ENCODE results near the gene RBM14.
A peak's percentile ranks its signal among the peaks of the same experiment; 100 is the strongest.
"Not testable (repeated sequence)": the region's sequence is repeated elsewhere in the genome, so short reads cannot be mapped to it uniquely, and the experiment has no call there.

The RBM14 gene

GRCh38 chr11:66600219-66600618, 16.2 kb upstream of the RBM14 start:
- DNase-seq = no peak

- DNase-seq = no peak
These were observed 15.7 kb upstream of the RBM14 start for GRCh38 chr11:66600631-66601233.

GRCh38 chr11:66603072-66603471, 13.4 kb upstream of the RBM14 start:
- no peak for DNase-seq

DNA sequence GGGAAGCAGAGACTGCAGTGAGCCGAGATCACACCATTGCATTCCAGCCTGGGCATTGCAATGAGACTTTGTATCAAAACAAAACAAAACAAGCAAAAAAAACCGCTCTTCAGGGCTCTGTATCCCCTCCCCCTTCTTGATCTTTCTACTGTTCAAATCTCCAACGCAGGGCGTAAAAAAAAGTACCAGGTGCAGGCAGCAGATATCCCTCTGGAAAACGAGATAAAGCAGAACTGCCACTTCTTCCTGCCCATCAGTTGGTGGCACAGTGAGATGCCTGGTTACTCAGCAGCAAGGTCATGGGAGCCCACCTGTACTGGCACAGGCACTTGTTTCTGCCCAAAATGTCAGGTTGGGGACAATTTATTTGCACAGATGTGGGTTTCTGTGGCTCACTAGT, 12.3 kb upstream of the RBM14 start:
- DNase-seq = no peak

- DNase-seq = not testable (repeated sequence)
These were observed 9.8 kb upstream of the RBM14 start for GRCh38 chr11:66606608-66607007.

- DNase-seq = no peak
These were observed 9.2 kb upstream of the RBM14 start for GRCh38 chr11:66607126-66607834.

- DNase-seq = no peak
These were observed 6.5 kb upstream of the RBM14 start for GRCh38 chr11:66609721-66610617.

GRCh38 chr11:66612458-66612857, 4.0 kb upstream of the RBM14 start:
- no peak for DNase-seq

GRCh38 chr11:66614073-66614472, 2.4 kb upstream of the RBM14 start:
- no peak for DNase-seq

GRCh38 chr11:66617155-66617834, 865 bp downstream of the RBM14 start:
- DNase-seq = peak; percentile 30

- peak; percentile 47 for DNase-seq
These were observed 2.7 kb downstream of the RBM14 start for GRCh38 chr11:66619080-66619554.

- no peak for DNase-seq
These were observed 8.0 kb downstream of the RBM14 start for GRCh38 chr11:66624450-66624849.

GRCh38 chr11:66625041-66625751, 8.8 kb downstream of the RBM14 start:
- DNase-seq = no peak

GRCh38 chr11:66625752-66626149, 9.3 kb downstream of the RBM14 start:
- DNase-seq = no peak

DNA sequence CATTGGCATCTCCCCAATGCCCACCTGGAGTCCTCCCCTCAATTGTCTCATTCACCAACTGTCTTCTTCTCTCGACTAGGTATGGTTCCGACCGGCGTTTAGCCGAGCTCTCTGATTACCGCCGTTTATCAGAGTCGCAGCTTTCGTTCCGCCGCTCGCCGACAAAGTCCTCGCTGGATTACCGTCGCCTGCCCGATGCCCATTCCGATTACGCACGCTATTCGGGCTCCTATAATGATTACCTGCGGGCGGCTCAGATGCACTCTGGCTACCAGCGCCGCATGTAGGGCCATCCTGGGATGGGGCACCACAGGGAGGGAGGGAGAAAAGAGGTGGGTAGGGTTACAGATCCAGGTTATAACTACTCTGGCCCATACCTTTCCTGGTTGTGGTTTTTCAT, 10.0 kb downstream of the RBM14 start:
- no peak for DNase-seq

GRCh38 chr11:66626926-66627325, 10.5 kb downstream of the RBM14 start:
- DNase-seq = no peak

DNA sequence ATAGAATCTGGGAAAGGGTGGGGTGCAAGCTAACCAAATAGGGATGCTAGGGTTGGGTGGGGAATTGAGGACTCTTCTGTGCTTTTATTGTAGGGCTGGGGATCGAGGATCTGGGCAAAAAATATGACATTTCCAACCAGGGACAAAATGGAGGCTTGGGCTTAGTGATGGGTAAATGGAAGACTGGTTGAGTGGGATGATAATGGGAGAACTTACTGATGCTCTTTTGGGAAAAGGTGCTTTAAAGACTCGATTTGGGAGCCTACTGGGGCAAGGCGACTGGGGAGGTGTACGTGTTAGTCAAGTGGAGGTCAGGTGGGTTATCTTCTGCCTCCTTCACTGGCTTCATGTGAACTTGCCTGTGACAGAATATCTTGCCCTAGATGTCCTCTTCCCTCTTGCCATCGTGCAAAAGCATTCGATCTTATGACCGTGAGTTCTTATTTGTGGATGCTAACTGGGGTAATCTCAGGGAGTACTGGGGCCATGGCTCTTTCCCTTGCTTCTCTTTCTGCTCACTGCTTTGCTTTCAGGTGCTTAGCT, 11.7 kb downstream of the RBM14 start:
- DNase-seq = no peak

- no peak for DNase-seq
These were observed 12.9 kb downstream of the RBM14 start for GRCh38 chr11:66629356-66629755.

DNA sequence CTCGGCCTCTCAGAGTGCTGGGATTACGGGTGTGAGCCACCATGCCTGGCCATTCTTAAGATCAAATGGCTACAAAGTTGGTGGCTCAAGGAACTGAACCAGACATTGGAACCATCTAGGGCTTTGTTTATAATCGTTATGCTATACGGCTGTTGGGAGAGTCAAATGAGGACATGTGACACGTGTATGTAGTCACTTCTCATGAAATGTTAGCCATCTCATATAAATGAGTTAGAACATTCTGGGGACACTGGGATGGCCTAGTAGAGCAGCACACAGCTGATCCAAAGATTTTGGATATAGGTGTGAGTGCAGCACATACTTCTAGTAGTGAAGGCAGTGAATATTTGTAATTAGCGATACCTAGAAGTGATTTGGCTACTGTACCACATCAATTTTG, 15.5 kb downstream of the RBM14 start:
- DNase-seq = no peak

DNA sequence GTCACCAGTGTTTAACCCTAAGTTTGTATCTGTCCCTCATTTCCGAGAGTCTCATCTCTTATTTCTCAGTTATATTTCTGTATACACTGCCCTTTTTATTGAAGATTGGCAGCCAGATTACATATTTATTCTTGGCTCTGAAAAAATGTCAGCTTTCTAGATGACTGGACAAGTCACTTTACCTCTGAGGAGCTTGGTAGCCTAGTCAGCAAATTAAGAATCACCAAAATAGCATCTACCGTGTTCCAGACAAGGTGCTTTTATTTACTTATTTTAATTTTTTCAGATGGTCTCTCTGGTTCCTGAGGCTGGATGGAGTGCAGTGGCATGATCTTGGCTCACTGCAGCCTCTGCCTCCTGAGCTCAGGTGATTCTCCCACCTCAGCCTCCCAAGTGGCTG, 16.5 kb downstream of the RBM14 start:
- no peak for DNase-seq

- no peak for DNase-seq
These were observed 20.0 kb downstream of the RBM14 start for GRCh38 chr11:66636411-66636810.

DNA sequence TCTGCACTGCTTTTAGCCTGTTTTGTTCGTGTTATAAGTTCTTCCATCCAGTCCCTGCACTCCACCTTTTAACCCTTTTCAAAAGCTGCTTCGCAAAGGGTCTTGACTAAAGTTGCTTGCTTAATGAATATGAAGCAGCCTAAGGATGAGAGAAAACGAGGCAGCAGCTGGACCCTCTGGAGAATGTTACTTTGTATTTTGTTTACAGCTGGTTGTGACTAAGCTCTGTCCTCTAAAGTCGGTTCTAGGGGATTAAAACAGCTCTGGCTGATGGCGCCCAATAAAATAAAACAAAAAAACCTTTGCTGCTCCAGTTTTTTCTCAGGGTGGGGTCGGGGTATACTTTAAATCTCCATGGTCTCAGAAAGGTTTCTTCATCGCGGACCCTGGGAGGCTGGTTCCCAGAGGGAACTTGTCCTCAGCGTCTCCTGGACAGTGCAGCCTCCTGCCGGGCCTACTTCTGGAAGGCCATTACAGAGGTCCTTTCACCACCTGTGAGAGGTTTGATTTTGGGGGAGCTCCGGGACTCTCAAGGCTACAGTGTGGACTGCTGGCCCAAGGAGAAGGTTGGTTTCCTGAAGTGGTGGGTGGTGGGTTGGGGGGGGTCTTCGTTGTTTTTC, 21.2 kb downstream of the RBM14 start:
- DNase-seq = no peak

Measured in activated CD4-positive, alpha-beta T cell treated with anti-CD3 and anti-CD28 coated beads, Interleukin-2, Interleukin-6, amounts not matched to agents 100 ng/mL and 50 ng/mL, durations not matched to agents 16 hours and 8 hours (primary cell).